GM12878 (cell line): ENCODE data around the gene SHANK1. TPM values are rescaled to one million over a fixed set of nuclear protein-coding genes. Genes with fewer than 3 reads are reported as not detected.

Source experiments
- ATAC-seq: fragments of 200-7000 bp; cut with Tn5 transposase; 3 replicates; pipeline ENCODE4 v1.9.1; 2020; ENCODE audit warnings: mild to moderate bottlenecking, moderate library complexity
- BruUV-seq: library from RNA; stranded (reverse); fragments of 400-500 nt; replicated peaks from 2 replicates; lab custom pipeline; 2021; lab: Mats Ljungman, UMichigan
- CTCF ChIA-PET: fragments of 300-600 bp; sonication (Branson Sonifier 250); formaldehyde crosslinking; extraction: SDS; loops from one replicate; lab custom pipeline; 2021; ENCODE audit warnings: inconsistent platforms; lab: Yijun Ruan, JAX
- POLR2A ChIA-PET: fragments of 350-600 bp; formaldehyde crosslinking; extraction: SDS; loops from one replicate; lab custom pipeline; 2021; ENCODE audit warnings: inconsistent platforms; lab: Charles Lee
- RAD21 ChIA-PET: fragments of 300-600 bp; sonication (Branson Sonifier 250); formaldehyde crosslinking; loops from one replicate; lab custom pipeline; 2023; ENCODE audit warnings: antibody characterized with exemption; ENCODE audit not compliant: unreplicated experiment; lab: Charles Lee
- SMC1A ChIA-PET: fragments of 300-600 bp; sonication (Branson Sonifier 250); formaldehyde crosslinking; loops from one replicate; lab custom pipeline; 2023; ENCODE audit not compliant: unreplicated experiment, uncharacterized antibody; lab: Charles Lee
- DNase-seq: peaks from one replicate; pipeline ENCODE4 v3.0.0-alpha.2; 2011; ENCODE audit warnings: low read depth, low spot score
- FAIRE-seq: peaks from 3 replicates; lab custom pipeline; 2011; peaks lifted over from hg19 to GRCh38; lab: Jason Lieb, UNC
- H2AFZ ChIP-seq: 2 replicates; pipeline ENCODE4 v1.6.0; 2011; ENCODE audit warnings: low read depth, low read length, control low read depth; ENCODE audit not compliant: control insufficient read depth
- H3K27ac ChIP-seq: 2 replicates; pipeline ENCODE4 v1.5.1; 2011; ENCODE audit warnings: control low read depth; ENCODE audit not compliant: control insufficient read depth, insufficient read depth
- H3K27me3 ChIP-seq, 2 experiments: replicated peaks in 1 of 2; 2 replicates each; pipeline versions ENCODE4 v1.6.0 to v1.6.1; 2011; ENCODE audit warnings: low read length in 1 of 2; ENCODE audit not compliant: control insufficient read depth in 2 of 2, insufficient read depth in 2 of 2
- H3K36me3 ChIP-seq, 2 experiments: 2 replicates each; pipeline ENCODE4 v1.5.1; 2011; ENCODE audit warnings: low read length in 1 of 2; ENCODE audit not compliant: control insufficient read depth in 2 of 2, insufficient read depth in 2 of 2
- H3K4me1 ChIP-seq: 2 replicates; pipeline ENCODE4 v1.6.1; 2011; ENCODE audit warnings: mild to moderate bottlenecking, low read length, moderate library complexity, mixed read lengths; ENCODE audit not compliant: control insufficient read depth, insufficient read depth
- H3K4me2 ChIP-seq: 2 replicates; pipeline ENCODE4 v1.6.0; 2011; ENCODE audit warnings: control low read depth; ENCODE audit not compliant: control insufficient read depth, insufficient read depth
- H3K4me3 ChIP-seq: fragments of 200-600 bp; sonication (generic); 2 replicates; pipeline ENCODE4 v1.5.1; 2016
- H3K79me2 ChIP-seq: 2 replicates; pipeline ENCODE4 v1.6.0; 2011; ENCODE audit warnings: low read length; ENCODE audit not compliant: control insufficient read depth, insufficient read depth
- H3K9ac ChIP-seq: 2 replicates; pipeline ENCODE4 v1.8.0; 2011; ENCODE audit warnings: low read length, control low read depth, mixed read lengths; ENCODE audit not compliant: control insufficient read depth, insufficient read depth
- H3K9me3 ChIP-seq: replicated peaks from 3 replicates; pipeline ENCODE4 v1.5.1; 2011; ENCODE audit warnings: mild to moderate bottlenecking, low read length; ENCODE audit not compliant: control insufficient read depth, insufficient read depth
- H4K20me1 ChIP-seq: 2 replicates; pipeline ENCODE4 v1.6.0; 2011; ENCODE audit not compliant: control insufficient read depth, insufficient read depth
- ATF7 ChIP-seq: fragments of 450-650 bp; IDR thresholded peaks from 2 replicates; pipeline ENCODE4 v1.6.1; 2016; ENCODE audit warnings: low read depth, mild to moderate bottlenecking
- CBX3 ChIP-seq: fragments of 200-600 bp; sonication (generic); IDR thresholded peaks from 2 replicates; pipeline ENCODE4 v1.6.1; 2016; ENCODE audit warnings: low read depth, borderline replicate concordance
- CBX5 ChIP-seq: sonication (generic); IDR thresholded peaks from 2 replicates; pipeline ENCODE4 v1.6.1; 2016; ENCODE audit warnings: low read depth, moderate library complexity, mild to moderate bottlenecking, inconsistent platforms
- HDGF ChIP-seq: fragments of 450-650 bp; IDR thresholded peaks from 2 replicates; pipeline ENCODE4 v1.6.1; 2016; ENCODE audit warnings: antibody characterized with exemption
- POLR2AphosphoS2 ChIP-seq: IDR thresholded peaks from 2 replicates; pipeline ENCODE4 v1.6.1; 2011; ENCODE audit warnings: low read depth, mild to moderate bottlenecking, low read length, improper control_type of control experiment, moderate library complexity
- POLR2AphosphoS5 ChIP-seq: IDR thresholded peaks from 2 replicates; pipeline ENCODE4 v1.6.1; 2011; ENCODE audit warnings: mild to moderate bottlenecking, low read length, inconsistent platforms
- RAD21 ChIP-seq: IDR thresholded peaks from 2 replicates; pipeline ENCODE4 v1.6.1; 2011; ENCODE audit warnings: mild to moderate bottlenecking, low read depth, low read length, moderate library complexity; ENCODE audit not compliant: insufficient read depth
- RUNX3 ChIP-seq: IDR thresholded peaks from 2 replicates; pipeline ENCODE4 v1.6.1; 2012; ENCODE audit warnings: low read length, inconsistent platforms
- SMAD1 ChIP-seq: fragments of 450-650 bp; IDR thresholded peaks from 2 replicates; pipeline ENCODE4 v1.6.1; 2018; ENCODE audit warnings: mild to moderate bottlenecking, low read depth; ENCODE audit not compliant: partially characterized antibody
- SMC3 ChIP-seq: IDR thresholded peaks from 2 replicates; pipeline ENCODE4 v1.6.1; 2011; ENCODE audit warnings: low read length, improper control_type of control experiment, borderline replicate concordance
- TARDBP ChIP-seq: IDR thresholded peaks from 2 replicates; pipeline ENCODE4 v1.6.1; 2016; ENCODE audit warnings: borderline replicate concordance
- TCF3 ChIP-seq: IDR thresholded peaks from 2 replicates; pipeline ENCODE4 v1.6.1; 2012; ENCODE audit warnings: low read depth, mild to moderate bottlenecking, low read length, borderline replicate concordance; ENCODE audit not compliant: insufficient read depth
- ZNF207 ChIP-seq: fragments of 450-650 bp; IDR thresholded peaks from 2 replicates; pipeline ENCODE4 v1.6.1; 2014; ENCODE audit warnings: antibody characterized with exemption, mild to moderate bottlenecking, borderline replicate concordance
- ZNF274 ChIP-seq: IDR thresholded peaks from one replicate; pipeline ENCODE4 v1.8.0; 2011; ENCODE audit not compliant: insufficient read length, insufficient read depth
- WGBS: methylation state at CpG from one replicate; pipeline ENCODE4 v1.1.6; 2016; ENCODE audit warnings: low lambda C conversion rate; ENCODE audit not compliant: insufficient replicate concordance, insufficient coverage; ENCODE audit errors: missing lambda C conversion rate; 5-methylcytosine and 5-hydroxymethylcytosine counted together
- in situ Hi-C: fragments of 300-500 bp; cut with MboI; formaldehyde crosslinking; loops from 9 replicates; pipeline ENCODE4 v1.14.3; 2018; ENCODE audit warnings: mixed read lengths
- intact Hi-C: fragments of 100-400 bp; cut with micrococcal nuclease; formaldehyde crosslinking; loops from one replicate; pipeline ENCODE4 v1.14.2; 2022; ENCODE audit not compliant: unreplicated experiment
- polyA plus RNA-seq, 11 experiments: library from polyadenylated mRNA; depleted of rRNA in 4 of 11; unstranded in 6 of 11; stranded (reverse) in 5 of 11; fragments of >200 nt; fragmentation: Nextera tagmentation in 4 of 11; fragmentation: Illumina TruSeq in 1 of 11; extraction: Ambion mirVana in 4 of 11; extraction: Trizol in 1 of 11; gene quantifications; 1 replicate in 1 of 11; 2 replicates in 10 of 11; pipeline versions ENCODE4 v1.2.1 to v1.2.3, GENCODE V29; 2011 to 2016; ENCODE audit warnings: inconsistent platforms in 2 of 11, missing spikeins in 2 of 11, low read depth in 1 of 11
- total RNA-seq, 4 experiments: library from RNA; depleted of rRNA in 3 of 4; stranded (reverse); fragments of >200 nt in 3 of 4; fragmentation: Illumina TruSeq in 1 of 4; extraction: Trizol in 1 of 4; gene quantifications; 2 replicates each; pipeline versions ENCODE4 v1.2.1 to v1.2.3, GENCODE V29; 2013 to 2021
- TF ChIP-seq, protein P1 (sequence below): fragments of 450-650 bp; IDR thresholded peaks from 2 replicates; pipeline ENCODE4 v1.6.1; 2017; ENCODE audit warnings: low read depth, mild to moderate bottlenecking, moderate library complexity
- TF ChIP-seq, protein P2 (sequence below): fragments of 450-650 bp; IDR thresholded peaks from 2 replicates; pipeline ENCODE4 v1.6.1; 2017; ENCODE audit warnings: mild to moderate bottlenecking, moderate library complexity
- TF ChIP-seq, protein P3 (sequence below): fragments of 450-650 bp; IDR thresholded peaks from 2 replicates; pipeline ENCODE4 v1.6.1; 2017; ENCODE audit warnings: borderline replicate concordance

Gene SHANK1
- total and polyA plus RNA-seq, 10 of the 15 experiments (the other 5 are each of a cell fraction or from before 2014, with no cell fraction given) = not detected

DNA sequence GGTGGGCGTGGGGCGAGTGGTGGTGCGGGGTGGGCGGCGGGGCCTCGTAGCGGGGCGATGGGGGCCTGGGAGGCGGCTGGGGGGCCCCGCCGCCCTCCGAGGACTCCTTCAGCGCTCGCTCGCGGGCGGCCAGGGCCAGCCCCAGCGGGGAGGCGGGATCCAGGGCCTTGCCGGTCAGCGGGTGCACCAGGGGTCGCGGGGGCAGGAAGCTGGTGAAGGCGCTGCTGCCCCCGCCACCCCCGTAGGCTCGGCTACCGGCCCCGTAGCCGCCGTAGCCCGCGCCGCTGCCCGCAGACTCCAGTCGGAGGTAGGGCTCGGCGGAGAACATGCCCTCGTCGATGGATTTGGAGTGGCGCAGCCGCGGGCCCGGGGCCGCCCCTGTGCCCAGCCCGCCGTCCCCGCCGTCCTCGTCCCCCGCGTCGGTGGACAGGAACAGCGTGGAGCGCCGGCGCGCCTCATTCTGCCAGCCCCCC is 51.8 kb downstream of the SHANK1 start:
- WGBS = 20% methylated on average over 10 of the region's 58 CpGs
- POLR2A ChIA-PET = no interaction called here
- FAIRE-seq = no peak
- Histone ChIP-seq H4K20me1 (no peaks in the 10 kb centered on the region), H3K79me2 (no peaks in the 10 kb centered on the region), H2AFZ (no peak overlapping the region), H3K27ac (no peak overlapping the region), H3K9me3 (no peaks in the 10 kb centered on the region; the same call in 2 of the 3 replicates), H3K4me3 (no peak overlapping the region), H3K36me3 (no peaks in the 10 kb centered on the region), H3K27me3 (peaks cover 0 to under 1% of the 10 kb centered on the region in 2 experiments), H3K4me1 (no peaks in the 10 kb centered on the region), H3K4me2 (no peak overlapping the region), H3K9ac (no peak overlapping the region)
- in situ Hi-C loops = no loop called here
- no peak for DNase-seq
- no peak for ATAC-seq
- RAD21 ChIA-PET = interaction anchor here (0.6 kb wide), 1 partner anchor 75 kb away, joined by 3 read pairs; no protein-coding TSS in a partner anchor
- SMC1A ChIA-PET = no interaction called here
- no TSS peak for BruUV-seq
- CTCF ChIA-PET = interaction anchor here (1.6 kb wide), 1 partner anchor 254 kb away, joined by 3 read pairs; no protein-coding TSS in a partner anchor
- intact Hi-C loops = no loop called here
- TF ChIP-seq ZNF207 (no peak), ATF7 (no peak), HDGF (no peak), ZNF274 (no peak), CBX5 (no peak), SMAD1 (no peak), POLR2AphosphoS5 (no peak), RUNX3 (no peak), POLR2AphosphoS2 (no peak), CBX3 (no peak), SMC3 (no peak), TARDBP (no peak), TCF3 (no peak), RAD21 (no peak)
- TF ChIP-seq, protein P1, sequence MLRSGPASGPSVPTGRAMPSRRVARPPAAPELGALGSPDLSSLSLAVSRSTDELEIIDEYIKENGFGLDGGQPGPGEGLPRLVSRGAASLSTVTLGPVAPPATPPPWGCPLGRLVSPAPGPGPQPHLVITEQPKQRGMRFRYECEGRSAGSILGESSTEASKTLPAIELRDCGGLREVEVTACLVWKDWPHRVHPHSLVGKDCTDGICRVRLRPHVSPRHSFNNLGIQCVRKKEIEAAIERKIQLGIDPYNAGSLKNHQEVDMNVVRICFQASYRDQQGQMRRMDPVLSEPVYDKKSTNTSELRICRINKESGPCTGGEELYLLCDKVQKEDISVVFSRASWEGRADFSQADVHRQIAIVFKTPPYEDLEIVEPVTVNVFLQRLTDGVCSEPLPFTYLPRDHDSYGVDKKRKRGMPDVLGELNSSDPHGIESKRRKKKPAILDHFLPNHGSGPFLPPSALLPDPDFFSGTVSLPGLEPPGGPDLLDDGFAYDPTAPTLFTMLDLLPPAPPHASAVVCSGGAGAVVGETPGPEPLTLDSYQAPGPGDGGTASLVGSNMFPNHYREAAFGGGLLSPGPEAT = no peak
- TF ChIP-seq, protein P2, sequence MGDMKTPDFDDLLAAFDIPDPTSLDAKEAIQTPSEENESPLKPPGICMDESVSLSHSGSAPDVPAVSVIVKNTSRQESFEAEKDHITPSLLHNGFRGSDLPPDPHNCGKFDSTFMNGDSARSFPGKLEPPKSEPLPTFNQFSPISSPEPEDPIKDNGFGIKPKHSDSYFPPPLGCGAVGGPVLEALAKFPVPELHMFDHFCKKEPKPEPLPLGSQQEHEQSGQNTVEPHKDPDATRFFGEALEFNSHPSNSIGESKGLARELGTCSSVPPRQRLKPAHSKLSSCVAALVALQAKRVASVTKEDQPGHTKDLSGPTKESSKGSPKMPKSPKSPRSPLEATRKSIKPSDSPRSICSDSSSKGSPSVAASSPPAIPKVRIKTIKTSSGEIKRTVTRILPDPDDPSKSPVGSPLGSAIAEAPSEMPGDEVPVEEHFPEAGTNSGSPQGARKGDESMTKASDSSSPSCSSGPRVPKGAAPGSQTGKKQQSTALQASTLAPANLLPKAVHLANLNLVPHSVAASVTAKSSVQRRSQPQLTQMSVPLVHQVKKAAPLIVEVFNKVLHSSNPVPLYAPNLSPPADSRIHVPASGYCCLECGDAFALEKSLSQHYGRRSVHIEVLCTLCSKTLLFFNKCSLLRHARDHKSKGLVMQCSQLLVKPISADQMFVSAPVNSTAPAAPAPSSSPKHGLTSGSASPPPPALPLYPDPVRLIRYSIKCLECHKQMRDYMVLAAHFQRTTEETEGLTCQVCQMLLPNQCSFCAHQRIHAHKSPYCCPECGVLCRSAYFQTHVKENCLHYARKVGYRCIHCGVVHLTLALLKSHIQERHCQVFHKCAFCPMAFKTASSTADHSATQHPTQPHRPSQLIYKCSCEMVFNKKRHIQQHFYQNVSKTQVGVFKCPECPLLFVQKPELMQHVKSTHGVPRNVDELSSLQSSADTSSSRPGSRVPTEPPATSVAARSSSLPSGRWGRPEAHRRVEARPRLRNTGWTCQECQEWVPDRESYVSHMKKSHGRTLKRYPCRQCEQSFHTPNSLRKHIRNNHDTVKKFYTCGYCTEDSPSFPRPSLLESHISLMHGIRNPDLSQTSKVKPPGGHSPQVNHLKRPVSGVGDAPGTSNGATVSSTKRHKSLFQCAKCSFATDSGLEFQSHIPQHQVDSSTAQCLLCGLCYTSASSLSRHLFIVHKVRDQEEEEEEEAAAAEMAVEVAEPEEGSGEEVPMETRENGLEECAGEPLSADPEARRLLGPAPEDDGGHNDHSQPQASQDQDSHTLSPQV = no peak
- TF ChIP-seq, protein P3, sequence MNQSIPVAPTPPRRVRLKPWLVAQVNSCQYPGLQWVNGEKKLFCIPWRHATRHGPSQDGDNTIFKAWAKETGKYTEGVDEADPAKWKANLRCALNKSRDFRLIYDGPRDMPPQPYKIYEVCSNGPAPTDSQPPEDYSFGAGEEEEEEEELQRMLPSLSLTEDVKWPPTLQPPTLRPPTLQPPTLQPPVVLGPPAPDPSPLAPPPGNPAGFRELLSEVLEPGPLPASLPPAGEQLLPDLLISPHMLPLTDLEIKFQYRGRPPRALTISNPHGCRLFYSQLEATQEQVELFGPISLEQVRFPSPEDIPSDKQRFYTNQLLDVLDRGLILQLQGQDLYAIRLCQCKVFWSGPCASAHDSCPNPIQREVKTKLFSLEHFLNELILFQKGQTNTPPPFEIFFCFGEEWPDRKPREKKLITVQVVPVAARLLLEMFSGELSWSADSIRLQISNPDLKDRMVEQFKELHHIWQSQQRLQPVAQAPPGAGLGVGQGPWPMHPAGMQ = no peak
